Smooth muscle cell (in vitro differentiated cells): Measurements from ENCODE around the gene FSD2. TPM values are rescaled to one million over a fixed set of nuclear protein-coding genes. Genes with fewer than 3 reads are reported as not detected.

Experiments
- DNase-seq: peaks from one replicate; lab custom pipeline; 2025; ENCODE audit not compliant: unreplicated experiment; lab: John Stamatoyannopoulos, UW
- H2AFZ ChIP-seq: fragments of 200-600 bp; sonication (generic); 2 replicates; pipeline ENCODE4 v1.6.0; 2016; ENCODE audit warnings: antibody characterized with exemption, low read depth, mild to moderate bottlenecking
- H3F3A ChIP-seq: fragments of 200-600 bp; sonication (generic); 2 replicates; pipeline ENCODE4 v1.6.0; 2017; ENCODE audit warnings: antibody characterized with exemption, low read depth
- H3K27ac ChIP-seq: fragments of 200-600 bp; sonication (generic); 2 replicates; pipeline ENCODE4 v1.5.1; 2016; ENCODE audit warnings: low read depth, mild to moderate bottlenecking
- H3K27me3 ChIP-seq: fragments of 200-600 bp; sonication (generic); 2 replicates; pipeline ENCODE4 v1.6.1; 2016; ENCODE audit warnings: low read depth, mild to moderate bottlenecking
- H3K36me3 ChIP-seq: fragments of 200-600 bp; sonication (generic); 2 replicates; pipeline ENCODE4 v1.5.1; 2016; ENCODE audit warnings: low read depth
- H3K4me1 ChIP-seq: fragments of 200-600 bp; sonication (generic); 2 replicates; pipeline ENCODE4 v1.5.1; 2016; ENCODE audit warnings: low read depth
- H3K4me2 ChIP-seq: fragments of 200-600 bp; sonication (generic); 2 replicates; pipeline ENCODE4 v1.6.0; 2016; ENCODE audit warnings: mild to moderate bottlenecking
- H3K4me3 ChIP-seq: fragments of 200-600 bp; sonication (generic); 2 replicates; pipeline ENCODE4 v1.5.1; 2016; ENCODE audit warnings: mild to moderate bottlenecking
- H3K79me2 ChIP-seq: fragments of 200-600 bp; sonication (generic); 2 replicates; pipeline ENCODE4 v1.6.0; 2016; ENCODE audit warnings: low read depth, mild to moderate bottlenecking
- H3K9ac ChIP-seq: fragments of 200-600 bp; sonication (generic); 2 replicates; pipeline ENCODE4 v1.6.0; 2016; ENCODE audit warnings: low read depth
- H3K9me3 ChIP-seq: fragments of 200-600 bp; sonication (generic); replicated peaks from 2 replicates; pipeline ENCODE4 v1.5.1; 2016; ENCODE audit warnings: low read depth
- H4K20me1 ChIP-seq: fragments of 200-600 bp; sonication (generic); 2 replicates; pipeline ENCODE4 v1.6.0; 2016; ENCODE audit warnings: low read depth
- CTCF ChIP-seq: fragments of 200-600 bp; sonication (generic); IDR thresholded peaks from 2 replicates; pipeline ENCODE4 v1.5.1; 2017; ENCODE audit warnings: borderline replicate concordance, mild to moderate bottlenecking, antibody characterized with exemption; ENCODE audit not compliant: insufficient read depth, poor library complexity, severe bottlenecking
- WGBS: methylation state at CpG from one replicate; pipeline ENCODE4 v1.1.7; 2016; ENCODE audit warnings: low lambda C conversion rate; 5-methylcytosine and 5-hydroxymethylcytosine counted together
- polyA plus RNA-seq: library from polyadenylated mRNA; unstranded; fragments of >200 nt; fragmentation: Nextera tagmentation; extraction: Ambion mirVana; gene quantifications from 2 replicates; pipeline ENCODE4 v1.2.1, GENCODE V29; 2016
- total RNA-seq: library from RNA; depleted of rRNA; stranded (reverse); fragments of >200 nt; gene quantifications from 2 replicates; pipeline ENCODE4 v1.2.3, GENCODE V29; 2014

Gene FSD2
- total and polyA plus RNA-seq, 2 experiments from 2014 or later, result not detected

DNA sequence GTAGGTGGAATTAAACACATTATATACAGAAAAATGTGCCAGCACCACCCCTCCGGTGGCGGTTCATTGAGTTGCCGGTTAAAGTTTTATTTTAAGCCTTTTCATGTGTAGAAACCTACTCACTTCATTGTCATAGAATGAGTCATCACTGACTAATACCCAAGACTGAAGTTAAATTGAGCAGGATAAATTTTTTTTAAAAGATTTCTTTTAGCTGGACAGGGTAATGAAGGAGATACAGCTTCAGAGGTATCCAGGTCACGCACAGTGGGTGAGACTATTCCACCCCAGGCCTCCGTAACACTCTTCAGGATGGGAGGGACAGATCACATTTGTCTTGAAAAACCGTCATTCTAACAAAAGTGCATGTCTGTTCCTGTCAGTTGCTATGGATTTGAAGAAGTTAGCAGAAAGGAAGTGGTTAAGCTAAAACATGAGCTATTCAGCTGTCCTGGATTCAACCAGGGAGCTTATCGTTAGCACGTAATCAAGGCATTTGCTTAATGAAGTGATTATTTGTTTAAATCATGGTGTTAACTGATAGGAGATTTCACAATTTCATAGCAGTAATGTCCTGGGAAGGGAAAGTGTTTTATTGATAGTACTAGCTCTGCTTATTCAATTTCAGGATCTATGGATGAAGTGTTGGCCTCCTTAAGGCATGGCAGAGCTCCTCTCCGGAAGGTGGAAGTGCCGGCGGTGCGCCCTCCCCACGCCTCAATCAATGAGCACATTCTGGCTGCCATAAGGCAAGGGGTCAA, 26.9 kb upstream of the FSD2 start:
- Histone ChIP-seq H3K27ac (peak overlapping the region; percentile 91), H3K4me2 (peak overlapping the region; percentile 57), H4K20me1 (no peaks in the 10 kb centered on the region), H3F3A (no peaks in the 10 kb centered on the region), H3K36me3 (peaks cover 25% of the 10 kb centered on the region), H3K9ac (peak overlapping the region; percentile 63), H3K9me3 (no peaks in the 10 kb centered on the region), H3K4me1 (no peaks in the 10 kb centered on the region), H3K27me3 (no peaks in the 10 kb centered on the region), H3K79me2 (no peaks in the 10 kb centered on the region), H2AFZ (no peak overlapping the region), H3K4me3 (no peak overlapping the region)
- TF ChIP-seq CTCF, result no peak
- no peak for DNase-seq
- WGBS, result 50% methylated on average over 13 of the region's 13 CpGs

DNA sequence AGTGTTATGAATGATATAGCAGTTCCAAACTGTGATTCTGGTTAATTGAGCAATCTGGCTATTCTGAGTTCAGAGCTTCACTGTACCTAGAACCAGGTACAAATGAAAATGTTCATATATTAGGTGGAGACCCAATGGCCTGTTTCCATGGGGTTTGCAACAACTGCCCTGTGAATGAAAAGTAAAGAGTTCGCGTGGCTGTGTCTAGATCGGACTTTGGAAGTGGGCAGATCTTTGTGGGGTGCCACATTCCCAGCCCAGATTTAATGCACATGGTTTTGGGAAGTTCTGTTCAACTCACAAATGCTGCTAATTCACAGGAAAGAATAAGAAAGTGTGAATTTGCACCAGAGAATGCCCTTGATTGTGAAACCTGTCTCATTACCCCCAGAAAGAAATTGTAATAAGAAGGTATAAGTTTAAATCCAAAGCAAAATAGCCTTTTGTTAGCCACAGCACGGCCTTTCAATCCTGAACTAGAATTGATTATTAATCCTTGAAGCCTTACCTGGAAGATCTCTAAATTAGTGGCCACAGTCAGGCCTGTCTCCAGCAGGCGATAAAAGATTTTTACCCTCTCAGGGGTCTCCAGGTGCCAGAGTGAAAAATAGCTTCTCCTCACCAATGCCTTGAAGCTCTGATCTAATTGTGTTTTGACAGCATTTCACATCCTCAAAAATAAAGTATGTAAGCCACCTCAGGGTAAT, 26.2 kb upstream of the FSD2 start:
- Histone ChIP-seq H3K27me3 (no peaks in the 10 kb centered on the region), H3K4me1 (no peaks in the 10 kb centered on the region), H3K4me2 (peak overlapping the region; percentile 57), H3K9ac (peak overlapping the region; percentile 35), H4K20me1 (no peaks in the 10 kb centered on the region), H3K36me3 (peaks cover 31% of the 10 kb centered on the region), H3K9me3 (no peaks in the 10 kb centered on the region), H3K4me3 (no peak overlapping the region), H2AFZ (no peak overlapping the region), H3F3A (no peaks in the 10 kb centered on the region), H3K27ac (peak overlapping the region; percentile 91), H3K79me2 (no peaks in the 10 kb centered on the region)
- DNase-seq, result no peak
- no peak for TF ChIP-seq CTCF
- 95% methylated on average over 5 of the region's 5 CpGs for WGBS

DNA sequence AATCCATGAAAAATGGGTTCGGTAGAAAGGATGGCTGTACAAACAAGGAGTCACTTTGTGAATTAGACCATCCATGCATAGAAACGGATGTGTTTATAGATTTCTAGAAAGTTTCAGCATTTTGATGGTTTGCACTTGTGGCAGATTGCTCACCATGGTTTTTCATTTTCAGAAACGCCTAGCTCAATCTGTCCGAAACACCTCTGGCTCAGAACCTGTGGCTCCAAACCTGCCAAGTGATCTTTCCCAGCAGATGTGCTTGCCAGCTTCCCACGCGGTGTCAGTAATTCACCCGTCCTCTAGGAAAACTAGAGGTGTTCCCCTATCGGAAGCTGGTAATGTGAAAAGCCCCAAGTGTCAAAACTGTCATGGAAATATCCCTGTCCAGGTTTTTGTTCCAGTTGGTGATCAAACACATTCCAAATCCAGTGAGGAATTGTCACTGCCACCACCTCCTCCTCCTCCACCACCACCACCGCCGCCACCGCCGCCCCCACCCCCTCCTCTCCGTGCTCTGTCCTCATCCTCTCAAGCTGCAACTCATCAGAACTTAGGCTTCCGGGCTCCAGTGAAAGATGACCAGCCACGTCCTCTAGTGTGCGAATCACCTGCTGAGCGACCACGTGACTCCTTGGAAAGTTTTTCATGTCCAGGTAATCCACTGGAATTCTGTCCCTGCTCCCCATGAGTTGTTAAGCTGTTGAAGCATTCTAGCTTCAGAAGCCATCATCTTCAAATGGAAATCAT, 24.7 kb upstream of the FSD2 start:
- WGBS, result 96% methylated on average over 13 of the region's 18 CpGs
- Histone ChIP-seq H3K9ac (no peak overlapping the region), H3K27me3 (no peaks in the 10 kb centered on the region), H3F3A (no peaks in the 10 kb centered on the region), H2AFZ (no peak overlapping the region), H3K4me1 (no peaks in the 10 kb centered on the region), H3K79me2 (no peaks in the 10 kb centered on the region), H3K27ac (no peak overlapping the region), H3K36me3 (peaks cover 41% of the 10 kb centered on the region), H3K4me2 (no peak overlapping the region), H3K9me3 (no peaks in the 10 kb centered on the region), H3K4me3 (no peak overlapping the region), H4K20me1 (peaks cover 3% of the 10 kb centered on the region)
- TF ChIP-seq CTCF, result no peak
- no peak for DNase-seq
